WTC11 (cell line): ENCODE results near the gene MEIS2. TPM values are rescaled to one million over a fixed set of nuclear protein-coding genes. Genes with fewer than 3 reads are reported as not detected.
A peak's percentile ranks its signal among the peaks of the same experiment; 100 is the strongest.

Experiments used
- ATAC-seq: fragments of 200-7000 bp; cut with Tn5 transposase; 2 replicates; pipeline ENCODE4 v1.10.0; 2021; ENCODE audit warnings: mild to moderate bottlenecking, moderate library complexity
- CTCF ChIA-PET: fragments of 300-600 bp; sonication (Branson Sonifier 250); formaldehyde crosslinking; loops from one replicate; lab custom pipeline; 2021; ENCODE audit warnings: antibody characterized with exemption; lab: Charles Lee
- POLR2A ChIA-PET: fragments of 350-600 bp; sonication (Branson Sonifier 250); formaldehyde crosslinking; loops from one replicate; lab custom pipeline; 2021; ENCODE audit warnings: antibody characterized with exemption; lab: Charles Lee
- DNase-seq: peaks from one replicate; pipeline ENCODE4 v3.0.0; 2021; ENCODE audit warnings: low spot score
- H3K27ac Mint-ChIP-seq: 2 replicates; pipeline ENCODE4 v1.8.0; 2021; ENCODE audit warnings: mixed read lengths
- H3K27me3 Mint-ChIP-seq: 2 replicates; pipeline ENCODE4 v1.8.0; 2021; ENCODE audit warnings: low read depth, mild to moderate bottlenecking, moderate library complexity, mixed read lengths
- H3K36me3 Mint-ChIP-seq: 2 replicates; pipeline ENCODE4 v1.8.0; 2021; ENCODE audit warnings: mixed read lengths
- H3K4me1 Mint-ChIP-seq: 2 replicates; pipeline ENCODE4 v1.8.0; 2022; ENCODE audit warnings: mixed read lengths
- H3K4me3 Mint-ChIP-seq: 2 replicates; pipeline ENCODE4 v1.8.0; 2021; ENCODE audit warnings: mild to moderate bottlenecking, moderate library complexity, mixed read lengths
- H3K9me3 Mint-ChIP-seq: 2 replicates; pipeline ENCODE4 v1.8.0; 2021; ENCODE audit warnings: mixed read lengths
- ELF4 ChIP-seq: sonication (generic); formaldehyde crosslinking; IDR thresholded peaks from 2 replicates; pipeline ENCODE4 v1.8.1; 2022; ENCODE audit warnings: low read depth, mild to moderate bottlenecking, moderate library complexity, missing genetic modification reagents
- EMX1 ChIP-seq: fragments of 250-450 bp; sonication (Bioruptor Pico); IDR thresholded peaks from 2 replicates; pipeline ENCODE4 v1.8.0; 2021; ENCODE audit warnings: mild to moderate bottlenecking
- JAZF1 ChIP-seq: fragments of 250-450 bp; sonication (Bioruptor Pico); IDR thresholded peaks from 2 replicates; pipeline ENCODE4 v1.9.0; 2021; ENCODE audit warnings: moderate library complexity, mild to moderate bottlenecking, inconsistent platforms
- NFE2L1 ChIP-seq: sonication (generic); formaldehyde crosslinking; IDR thresholded peaks from 2 replicates; pipeline ENCODE4 v1.8.1; 2023; ENCODE audit warnings: missing genetic modification reagents
- PRRX2 ChIP-seq: fragments of 250-450 bp; sonication (Bioruptor Pico); IDR thresholded peaks from 2 replicates; pipeline ENCODE4 v1.8.0; 2021; ENCODE audit warnings: mild to moderate bottlenecking
- TCF7 ChIP-seq: sonication (generic); formaldehyde crosslinking; IDR thresholded peaks from 2 replicates; pipeline ENCODE4 v1.8.0; 2022; ENCODE audit warnings: mild to moderate bottlenecking, low read depth, missing genetic modification reagents, moderate library complexity
- ZNF138 ChIP-seq: sonication (generic); formaldehyde crosslinking; conservative IDR thresholded peaks from 2 replicates; pipeline ENCODE4 v1.8.1; 2022; ENCODE audit warnings: mild to moderate bottlenecking, moderate library complexity, missing genetic modification reagents
- total RNA-seq: library from RNA; stranded (reverse); gene quantifications from 3 replicates; pipeline ENCODE4 v1.2.3, GENCODE V29; 2021
- TF ChIP-seq, protein P1 (sequence below): sonication (generic); formaldehyde crosslinking; IDR thresholded peaks from 2 replicates; pipeline ENCODE4 v1.8.0; 2023; ENCODE audit warnings: mild to moderate bottlenecking, missing genetic modification reagents
- TF ChIP-seq, protein P2 (sequence below): fragments of 250-450 bp; sonication (Bioruptor Pico); IDR thresholded peaks from 2 replicates; pipeline ENCODE4 v1.9.0; 2021; ENCODE audit warnings: mild to moderate bottlenecking
- TF ChIP-seq, protein P3 (sequence below): sonication (generic); formaldehyde crosslinking; IDR thresholded peaks from 2 replicates; pipeline ENCODE4 v1.8.1; 2022; ENCODE audit warnings: low read depth, mild to moderate bottlenecking, moderate library complexity, missing genetic modification reagents, borderline replicate concordance
- TF ChIP-seq, protein P4 (sequence below): sonication (generic); formaldehyde crosslinking; IDR thresholded peaks from 2 replicates; pipeline ENCODE4 v1.8.1; 2022; ENCODE audit warnings: mild to moderate bottlenecking, missing genetic modification reagents, moderate library complexity, borderline replicate concordance
- TF ChIP-seq, protein P5 (sequence below): sonication (generic); formaldehyde crosslinking; IDR thresholded peaks from 2 replicates; pipeline ENCODE4 v1.8.0; 2022; ENCODE audit warnings: mild to moderate bottlenecking, missing genetic modification reagents
- TF ChIP-seq, protein P6 (sequence below): sonication (generic); formaldehyde crosslinking; IDR thresholded peaks from 2 replicates; pipeline ENCODE4 v1.8.1; 2023; ENCODE audit warnings: mild to moderate bottlenecking, missing genetic modification reagents, borderline replicate concordance

MEIS2 gene
- total RNA-seq, 1 experiment from 2014 or later, result 0.57 TPM

DNA sequence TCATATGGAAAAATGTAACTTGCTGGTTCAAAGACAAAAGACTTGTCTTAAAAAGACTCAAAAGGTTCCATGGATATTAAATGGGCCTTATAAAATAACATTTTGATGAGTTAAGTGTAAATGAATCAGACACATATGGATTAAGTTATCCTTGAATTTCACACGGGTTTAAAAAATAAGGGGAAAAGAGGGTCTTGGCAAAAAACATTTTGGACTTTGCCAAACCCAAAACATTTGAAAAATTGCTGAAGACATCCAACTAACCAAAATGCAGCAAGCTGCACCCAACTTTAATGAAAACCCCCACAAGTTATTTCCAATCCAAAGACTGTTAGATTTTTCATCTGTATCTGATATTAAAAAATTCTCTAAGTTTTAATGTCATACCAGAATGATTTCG lies 200.7 kb downstream of the MEIS2 start:
- no peak for ATAC-seq
- Mint-ChIP-seq H3K27ac (no peak overlapping the region), H3K9me3 (no peaks in the 10 kb centered on the region)
- POLR2A ChIA-PET, result no interaction called here
- TF ChIP-seq, protein P1, sequence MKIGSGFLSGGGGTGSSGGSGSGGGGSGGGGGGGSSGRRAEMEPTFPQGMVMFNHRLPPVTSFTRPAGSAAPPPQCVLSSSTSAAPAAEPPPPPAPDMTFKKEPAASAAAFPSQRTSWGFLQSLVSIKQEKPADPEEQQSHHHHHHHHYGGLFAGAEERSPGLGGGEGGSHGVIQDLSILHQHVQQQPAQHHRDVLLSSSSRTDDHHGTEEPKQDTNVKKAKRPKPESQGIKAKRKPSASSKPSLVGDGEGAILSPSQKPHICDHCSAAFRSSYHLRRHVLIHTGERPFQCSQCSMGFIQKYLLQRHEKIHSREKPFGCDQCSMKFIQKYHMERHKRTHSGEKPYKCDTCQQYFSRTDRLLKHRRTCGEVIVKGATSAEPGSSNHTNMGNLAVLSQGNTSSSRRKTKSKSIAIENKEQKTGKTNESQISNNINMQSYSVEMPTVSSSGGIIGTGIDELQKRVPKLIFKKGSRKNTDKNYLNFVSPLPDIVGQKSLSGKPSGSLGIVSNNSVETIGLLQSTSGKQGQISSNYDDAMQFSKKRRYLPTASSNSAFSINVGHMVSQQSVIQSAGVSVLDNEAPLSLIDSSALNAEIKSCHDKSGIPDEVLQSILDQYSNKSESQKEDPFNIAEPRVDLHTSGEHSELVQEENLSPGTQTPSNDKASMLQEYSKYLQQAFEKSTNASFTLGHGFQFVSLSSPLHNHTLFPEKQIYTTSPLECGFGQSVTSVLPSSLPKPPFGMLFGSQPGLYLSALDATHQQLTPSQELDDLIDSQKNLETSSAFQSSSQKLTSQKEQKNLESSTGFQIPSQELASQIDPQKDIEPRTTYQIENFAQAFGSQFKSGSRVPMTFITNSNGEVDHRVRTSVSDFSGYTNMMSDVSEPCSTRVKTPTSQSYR, result no peak
- TF ChIP-seq ZNF138 (CRISPR knock-in tag), result no peak
- no peak for TF ChIP-seq EMX1 (CRISPR knock-in tag)
- TF ChIP-seq, protein P2, sequence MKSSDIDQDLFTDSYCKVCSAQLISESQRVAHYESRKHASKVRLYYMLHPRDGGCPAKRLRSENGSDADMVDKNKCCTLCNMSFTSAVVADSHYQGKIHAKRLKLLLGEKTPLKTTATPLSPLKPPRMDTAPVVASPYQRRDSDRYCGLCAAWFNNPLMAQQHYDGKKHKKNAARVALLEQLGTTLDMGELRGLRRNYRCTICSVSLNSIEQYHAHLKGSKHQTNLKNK (CRISPR knock-in tag), result no peak
- TF ChIP-seq PRRX2 (CRISPR knock-in tag), result no peak
- TF ChIP-seq, all 79 proteins: peak for 0
- DNase-seq, result no peak
- Mint-ChIP-seq H3K4me3 (no peak overlapping the region), H3K27me3 (peaks cover 35% of the 10 kb centered on the region), H3K36me3 (no peaks in the 10 kb centered on the region), H3K4me1 (peaks cover 45% of the 10 kb centered on the region)
- CTCF ChIA-PET, result interaction anchor here (2.1 kb wide), 1 partner anchor 234 kb away, joined by 4 read pairs; no protein-coding TSS in a partner anchor

DNA sequence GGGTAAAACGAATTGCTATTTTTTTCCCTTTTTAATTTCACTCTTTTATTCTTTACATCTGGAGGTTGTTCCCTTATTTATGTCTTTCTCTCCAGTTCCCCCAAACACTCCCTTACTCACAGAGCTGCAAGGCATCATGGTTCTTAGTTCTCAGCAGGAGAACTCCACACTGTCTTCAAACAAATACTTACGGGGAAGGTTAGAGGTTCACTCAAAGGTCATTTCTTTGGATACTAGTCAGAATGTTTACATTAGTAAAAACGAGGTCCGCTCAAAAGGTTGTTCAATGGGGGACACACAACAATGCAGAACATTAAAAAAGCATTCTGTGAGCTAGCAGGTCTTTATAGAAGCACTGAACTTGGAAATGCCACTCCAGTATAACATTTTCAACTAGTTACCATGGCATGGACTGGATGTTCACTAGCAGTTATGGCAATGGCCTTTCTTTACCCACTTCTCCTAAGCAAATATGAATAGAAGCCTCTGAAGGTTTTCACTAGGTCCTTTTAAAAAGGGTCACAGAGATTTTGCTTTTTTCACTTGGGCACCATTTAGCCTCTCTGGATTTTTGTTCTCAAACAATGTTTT lies 201.7 kb downstream of the MEIS2 start:
- ATAC-seq, result peak; percentile 65
- no peaks in the 10 kb centered on the region for H3K36me3 Mint-ChIP-seq
- peak overlapping the region; percentile 69; the same call in 1 of the 2 replicates for H3K27ac Mint-ChIP-seq
- CTCF ChIA-PET, result interaction anchor here (0.8 to 2.1 kb wide), 5 partner anchors 15 to 235 kb away, joined by 3 to 8 read pairs (median 5); no protein-coding TSS in a partner anchor
- peaks cover 45% of the 10 kb centered on the region for H3K4me1 Mint-ChIP-seq
- POLR2A ChIA-PET, result no interaction called here
- no peaks in the 10 kb centered on the region for H3K9me3 Mint-ChIP-seq
- peaks cover 35% of the 10 kb centered on the region for H3K27me3 Mint-ChIP-seq
- H3K4me3 Mint-ChIP-seq, result peak overlapping the region; percentile 29
- no peak for DNase-seq
- TF ChIP-seq, protein P3, sequence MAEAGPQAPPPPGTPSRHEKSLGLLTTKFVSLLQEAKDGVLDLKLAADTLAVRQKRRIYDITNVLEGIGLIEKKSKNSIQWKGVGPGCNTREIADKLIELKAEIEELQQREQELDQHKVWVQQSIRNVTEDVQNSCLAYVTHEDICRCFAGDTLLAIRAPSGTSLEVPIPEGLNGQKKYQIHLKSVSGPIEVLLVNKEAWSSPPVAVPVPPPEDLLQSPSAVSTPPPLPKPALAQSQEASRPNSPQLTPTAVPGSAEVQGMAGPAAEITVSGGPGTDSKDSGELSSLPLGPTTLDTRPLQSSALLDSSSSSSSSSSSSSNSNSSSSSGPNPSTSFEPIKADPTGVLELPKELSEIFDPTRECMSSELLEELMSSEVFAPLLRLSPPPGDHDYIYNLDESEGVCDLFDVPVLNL (CRISPR knock-in tag), result no peak
- TF ChIP-seq, protein P4, sequence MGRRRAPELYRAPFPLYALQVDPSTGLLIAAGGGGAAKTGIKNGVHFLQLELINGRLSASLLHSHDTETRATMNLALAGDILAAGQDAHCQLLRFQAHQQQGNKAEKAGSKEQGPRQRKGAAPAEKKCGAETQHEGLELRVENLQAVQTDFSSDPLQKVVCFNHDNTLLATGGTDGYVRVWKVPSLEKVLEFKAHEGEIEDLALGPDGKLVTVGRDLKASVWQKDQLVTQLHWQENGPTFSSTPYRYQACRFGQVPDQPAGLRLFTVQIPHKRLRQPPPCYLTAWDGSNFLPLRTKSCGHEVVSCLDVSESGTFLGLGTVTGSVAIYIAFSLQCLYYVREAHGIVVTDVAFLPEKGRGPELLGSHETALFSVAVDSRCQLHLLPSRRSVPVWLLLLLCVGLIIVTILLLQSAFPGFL, result no peak
- TF ChIP-seq ELF4 (no peak), JAZF1 (CRISPR knock-in tag) (no peak), TCF7 (CRISPR knock-in tag) (no peak), EMX1 (CRISPR knock-in tag) (no peak)
- TF ChIP-seq, protein P5, sequence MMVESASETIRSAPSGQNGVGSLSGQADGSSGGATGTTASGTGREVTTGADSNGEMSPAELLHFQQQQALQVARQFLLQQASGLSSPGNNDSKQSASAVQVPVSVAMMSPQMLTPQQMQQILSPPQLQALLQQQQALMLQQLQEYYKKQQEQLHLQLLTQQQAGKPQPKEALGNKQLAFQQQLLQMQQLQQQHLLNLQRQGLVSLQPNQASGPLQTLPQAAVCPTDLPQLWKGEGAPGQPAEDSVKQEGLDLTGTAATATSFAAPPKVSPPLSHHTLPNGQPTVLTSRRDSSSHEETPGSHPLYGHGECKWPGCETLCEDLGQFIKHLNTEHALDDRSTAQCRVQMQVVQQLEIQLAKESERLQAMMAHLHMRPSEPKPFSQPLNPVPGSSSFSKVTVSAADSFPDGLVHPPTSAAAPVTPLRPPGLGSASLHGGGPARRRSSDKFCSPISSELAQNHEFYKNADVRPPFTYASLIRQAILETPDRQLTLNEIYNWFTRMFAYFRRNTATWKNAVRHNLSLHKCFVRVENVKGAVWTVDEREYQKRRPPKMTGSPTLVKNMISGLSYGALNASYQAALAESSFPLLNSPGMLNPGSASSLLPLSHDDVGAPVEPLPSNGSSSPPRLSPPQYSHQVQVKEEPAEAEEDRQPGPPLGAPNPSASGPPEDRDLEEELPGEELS (CRISPR knock-in tag), result no peak
- TF ChIP-seq, all 79 proteins: peak for 0

DNA sequence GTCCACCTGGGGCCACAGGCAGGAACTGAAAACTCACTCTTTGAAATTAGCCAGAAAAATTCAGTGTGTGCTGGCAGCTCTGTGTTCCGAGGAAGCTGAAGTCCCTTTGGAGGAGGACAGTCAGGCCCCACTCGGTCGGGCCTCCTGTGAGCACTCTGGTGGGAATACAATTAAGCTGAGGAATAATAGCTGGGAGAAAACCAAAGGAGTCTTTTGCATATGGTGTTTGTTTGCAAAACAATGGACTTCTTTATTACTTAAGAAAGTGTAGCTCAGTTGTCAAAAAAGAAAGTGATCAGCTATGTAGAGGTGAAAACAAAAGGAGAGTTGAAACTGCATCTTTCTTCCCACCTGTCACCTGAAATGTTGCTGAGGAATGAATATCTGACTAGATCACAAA lies 202.5 kb downstream of the MEIS2 start:
- peak; percentile 80 for ATAC-seq
- no peaks in the 10 kb centered on the region for H3K36me3 Mint-ChIP-seq
- H3K4me1 Mint-ChIP-seq, result peaks cover 45% of the 10 kb centered on the region
- peaks cover 35% of the 10 kb centered on the region for H3K27me3 Mint-ChIP-seq
- no peak overlapping the region; the same call in 1 of the 2 replicates for H3K27ac Mint-ChIP-seq
- no peak for DNase-seq
- CTCF ChIA-PET, result interaction anchor here (0.8 to 2.1 kb wide), 9 partner anchors 14 to 353 kb away, joined by 3 to 8 read pairs (median 4); no protein-coding TSS in a partner anchor
- TF ChIP-seq, protein P6, sequence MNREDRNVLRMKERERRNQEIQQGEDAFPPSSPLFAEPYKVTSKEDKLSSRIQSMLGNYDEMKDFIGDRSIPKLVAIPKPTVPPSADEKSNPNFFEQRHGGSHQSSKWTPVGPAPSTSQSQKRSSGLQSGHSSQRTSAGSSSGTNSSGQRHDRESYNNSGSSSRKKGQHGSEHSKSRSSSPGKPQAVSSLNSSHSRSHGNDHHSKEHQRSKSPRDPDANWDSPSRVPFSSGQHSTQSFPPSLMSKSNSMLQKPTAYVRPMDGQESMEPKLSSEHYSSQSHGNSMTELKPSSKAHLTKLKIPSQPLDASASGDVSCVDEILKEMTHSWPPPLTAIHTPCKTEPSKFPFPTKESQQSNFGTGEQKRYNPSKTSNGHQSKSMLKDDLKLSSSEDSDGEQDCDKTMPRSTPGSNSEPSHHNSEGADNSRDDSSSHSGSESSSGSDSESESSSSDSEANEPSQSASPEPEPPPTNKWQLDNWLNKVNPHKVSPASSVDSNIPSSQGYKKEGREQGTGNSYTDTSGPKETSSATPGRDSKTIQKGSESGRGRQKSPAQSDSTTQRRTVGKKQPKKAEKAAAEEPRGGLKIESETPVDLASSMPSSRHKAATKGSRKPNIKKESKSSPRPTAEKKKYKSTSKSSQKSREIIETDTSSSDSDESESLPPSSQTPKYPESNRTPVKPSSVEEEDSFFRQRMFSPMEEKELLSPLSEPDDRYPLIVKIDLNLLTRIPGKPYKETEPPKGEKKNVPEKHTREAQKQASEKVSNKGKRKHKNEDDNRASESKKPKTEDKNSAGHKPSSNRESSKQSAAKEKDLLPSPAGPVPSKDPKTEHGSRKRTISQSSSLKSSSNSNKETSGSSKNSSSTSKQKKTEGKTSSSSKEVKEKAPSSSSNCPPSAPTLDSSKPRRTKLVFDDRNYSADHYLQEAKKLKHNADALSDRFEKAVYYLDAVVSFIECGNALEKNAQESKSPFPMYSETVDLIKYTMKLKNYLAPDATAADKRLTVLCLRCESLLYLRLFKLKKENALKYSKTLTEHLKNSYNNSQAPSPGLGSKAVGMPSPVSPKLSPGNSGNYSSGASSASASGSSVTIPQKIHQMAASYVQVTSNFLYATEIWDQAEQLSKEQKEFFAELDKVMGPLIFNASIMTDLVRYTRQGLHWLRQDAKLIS, result no peak
- TF ChIP-seq NFE2L1, result no peak
- no peaks in the 10 kb centered on the region for H3K9me3 Mint-ChIP-seq
- peak overlapping the region; percentile 29 for H3K4me3 Mint-ChIP-seq
- POLR2A ChIA-PET, result no interaction called here
